ENCODE data around the gene NTRK2. TPM values are rescaled to one million over a fixed set of nuclear protein-coding genes. Genes with fewer than 3 reads are reported as not detected.

NTRK2 gene
- total RNA-seq, 1 experiment from 2014 or later: not detected

- Histone ChIP-seq H3K27ac (no peak overlapping the region), H3K4me2 (no peak overlapping the region), H3K9me2 (ENCODE audit: insufficient read depth) (no peaks in the 10 kb centered on the region), H3F3A (ENCODE audit: insufficient read depth, low read depth) (0 out of 2 replicates have a peak, but pooled peaks cover 3% of the 10 kb centered on the region), H3K36me3 (ENCODE audit: low read depth) (no peaks in the 10 kb centered on the region), H3K27me3 (ENCODE audit: insufficient read depth, low read depth) (no peaks in the 10 kb centered on the region), H3K4me3 (no peak overlapping the region), H3K79me2 (ENCODE audit: low read depth) (no peaks in the 10 kb centered on the region), H3K9me3 (ENCODE audit: insufficient read depth, low read depth) (no peaks in the 10 kb centered on the region), H2AFZ (no peak overlapping the region), H4K20me1 (ENCODE audit: insufficient read depth) (no peaks in the 10 kb centered on the region; the same call in 1 of the 2 replicates), H3K4me1 (replicated peaks; ENCODE audit: insufficient read depth) (no peaks in the 10 kb centered on the region)
- DNase-seq: no peak
- ChIA-PET CTCF (no interaction called here), POLR2A (ENCODE audit: unreplicated experiment) (interaction anchor here (0.6 kb wide), 1 partner anchor 1418 kb away, joined by 7 read pairs; no protein-coding TSS in a partner anchor)
- intact Hi-C loops (cut with micrococcal nuclease; ENCODE audit: unreplicated experiment): no loop called here
- BruUV-seq (replicated peaks): no TSS peak
- TF ChIP-seq EZH2 (IDR thresholded peaks at IDR 0.05; ENCODE audit: low read depth) (no peak), CTCF (conservative IDR thresholded peaks at IDR 0.05) (no peak)
Observed at GRCh38 chr9:84709056-84709455, 39.5 kb downstream of the NTRK2 start.

GRCh38 chr9:84710701-84711397, 41.3 kb downstream of the NTRK2 start:
- CTCF ChIA-PET: no interaction called here
- H3K27ac ChIP-seq: no peak overlapping the region

GRCh38 chr9:84711398-84711777, 41.9 kb downstream of the NTRK2 start:
- H3K9me3 ChIP-seq (ENCODE audit: insufficient read depth, low read depth): no peaks in the 10 kb centered on the region
- 0 out of 2 replicates have a peak, but pooled peaks cover 3% of the 10 kb centered on the region for H3F3A ChIP-seq (ENCODE audit: insufficient read depth, low read depth)
- TF ChIP-seq CTCF (conservative IDR thresholded peaks at IDR 0.05) (no peak), EZH2 (IDR thresholded peaks at IDR 0.05; ENCODE audit: low read depth) (no peak)
- no peak overlapping the region for H3K4me2 ChIP-seq
- H3K36me3 ChIP-seq (ENCODE audit: low read depth): no peaks in the 10 kb centered on the region
- ChIA-PET CTCF (interaction anchor here (0.6 kb wide), 1 partner anchor 12 kb away, joined by 4 read pairs; no protein-coding TSS in a partner anchor), POLR2A (ENCODE audit: unreplicated experiment) (no interaction called here)
- no peak overlapping the region for H3K4me3 ChIP-seq
- no peak overlapping the region for H2AFZ ChIP-seq
- intact Hi-C loops (cut with micrococcal nuclease; ENCODE audit: unreplicated experiment): no loop called here
- no peaks in the 10 kb centered on the region; the same call in 1 of the 2 replicates for H4K20me1 ChIP-seq (ENCODE audit: insufficient read depth)
- H3K9me2 ChIP-seq (ENCODE audit: insufficient read depth): no peaks in the 10 kb centered on the region
- peak in 1 of 2 experiments; percentile 48 for DNase-seq
- H3K79me2 ChIP-seq (ENCODE audit: low read depth): no peaks in the 10 kb centered on the region
- H3K4me1 ChIP-seq (replicated peaks; ENCODE audit: insufficient read depth): no peaks in the 10 kb centered on the region
- H3K27ac ChIP-seq: no peak overlapping the region
- no peaks in the 10 kb centered on the region for H3K27me3 ChIP-seq (ENCODE audit: insufficient read depth, low read depth)
- BruUV-seq (replicated peaks): no TSS peak

More at GRCh38 chr9:84710701-84711397, 41.3 kb downstream of the NTRK2 start:
- Histone ChIP-seq H3K27me3 (ENCODE audit: insufficient read depth, low read depth) (no peaks in the 10 kb centered on the region), H3K4me2 (no peak overlapping the region), H3K4me3 (no peak overlapping the region), H3K4me1 (replicated peaks; ENCODE audit: insufficient read depth) (no peaks in the 10 kb centered on the region), H4K20me1 (ENCODE audit: insufficient read depth) (no peaks in the 10 kb centered on the region; the same call in 1 of the 2 replicates), H2AFZ (no peak overlapping the region), H3K36me3 (ENCODE audit: low read depth) (no peaks in the 10 kb centered on the region), H3K9me2 (ENCODE audit: insufficient read depth) (no peaks in the 10 kb centered on the region), H3K79me2 (ENCODE audit: low read depth) (no peaks in the 10 kb centered on the region), H3F3A (ENCODE audit: insufficient read depth, low read depth) (0 out of 2 replicates have a peak, but pooled peaks cover 3% of the 10 kb centered on the region), H3K9me3 (ENCODE audit: insufficient read depth, low read depth) (no peaks in the 10 kb centered on the region)
- intact Hi-C loops (cut with micrococcal nuclease; ENCODE audit: unreplicated experiment): no loop called here
- POLR2A ChIA-PET (ENCODE audit: unreplicated experiment): no interaction called here
- TF ChIP-seq CTCF (conservative IDR thresholded peaks at IDR 0.05) (no peak), EZH2 (IDR thresholded peaks at IDR 0.05; ENCODE audit: low read depth) (no peak)
- no TSS peak for BruUV-seq (replicated peaks)
- no peak for DNase-seq
